Gastroesophageal sphincter (tissue), 3 donors: Measurements from ENCODE around the gene ERCC6.

ENCODE experiments used
- POLR2A ChIP-seq, 2 donors: fragments of 450-650 bp; IDR thresholded peaks; one replicate each; pipeline ENCODE4 v1.6.1; 2017; ENCODE audit warnings: antibody characterized with exemption in 2 of 2, mild to moderate bottlenecking in 2 of 2, moderate library complexity in 1 of 2
- POLR2AphosphoS5 ChIP-seq: sonication (generic); formaldehyde crosslinking; IDR thresholded peaks from one replicate; pipeline ENCODE4 v1.6.1; 2017; ENCODE audit warnings: antibody characterized with exemption
- TF ChIP-seq, protein P1 (sequence below), 4 experiments: fragments of 200-600 bp in 2 of 4; fragments of 450-650 bp in 2 of 4; sonication (generic) in 1 of 4; IDR thresholded peaks; one replicate each; pipeline ENCODE4 v1.5.1; 2017 to 2019; ENCODE audit warnings: antibody characterized with exemption in 4 of 4, mild to moderate bottlenecking in 2 of 4, moderate library complexity in 2 of 4

DNA sequence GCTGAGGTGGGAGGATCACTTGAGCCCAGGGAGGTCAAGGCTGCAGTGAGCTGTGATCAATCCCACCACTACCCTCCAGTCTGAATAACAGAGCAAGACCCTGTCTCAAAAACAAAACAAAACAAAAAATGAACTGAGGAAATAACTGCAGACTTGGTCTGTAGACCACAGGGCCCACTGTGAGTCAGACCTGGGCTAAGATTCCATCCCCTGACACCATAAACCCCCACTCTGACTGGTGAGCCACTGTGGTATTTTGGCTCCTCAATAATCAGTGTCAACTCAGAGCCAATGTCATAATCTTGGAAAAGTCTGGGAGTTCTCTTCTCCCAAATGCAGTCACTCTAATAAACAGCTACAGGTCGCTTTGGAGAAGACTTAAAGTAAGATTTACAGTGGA, 24.0 kb upstream of the ERCC6 start:
- TF ChIP-seq POLR2A (IDR thresholded peaks at IDR 0.05) (no peak), POLR2AphosphoS5 (no peak)
- TF ChIP-seq, protein P1, sequence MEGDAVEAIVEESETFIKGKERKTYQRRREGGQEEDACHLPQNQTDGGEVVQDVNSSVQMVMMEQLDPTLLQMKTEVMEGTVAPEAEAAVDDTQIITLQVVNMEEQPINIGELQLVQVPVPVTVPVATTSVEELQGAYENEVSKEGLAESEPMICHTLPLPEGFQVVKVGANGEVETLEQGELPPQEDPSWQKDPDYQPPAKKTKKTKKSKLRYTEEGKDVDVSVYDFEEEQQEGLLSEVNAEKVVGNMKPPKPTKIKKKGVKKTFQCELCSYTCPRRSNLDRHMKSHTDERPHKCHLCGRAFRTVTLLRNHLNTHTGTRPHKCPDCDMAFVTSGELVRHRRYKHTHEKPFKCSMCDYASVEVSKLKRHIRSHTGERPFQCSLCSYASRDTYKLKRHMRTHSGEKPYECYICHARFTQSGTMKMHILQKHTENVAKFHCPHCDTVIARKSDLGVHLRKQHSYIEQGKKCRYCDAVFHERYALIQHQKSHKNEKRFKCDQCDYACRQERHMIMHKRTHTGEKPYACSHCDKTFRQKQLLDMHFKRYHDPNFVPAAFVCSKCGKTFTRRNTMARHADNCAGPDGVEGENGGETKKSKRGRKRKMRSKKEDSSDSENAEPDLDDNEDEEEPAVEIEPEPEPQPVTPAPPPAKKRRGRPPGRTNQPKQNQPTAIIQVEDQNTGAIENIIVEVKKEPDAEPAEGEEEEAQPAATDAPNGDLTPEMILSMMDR (IDR thresholded peaks at IDR 0.05), result no peak
